A673 (cell line): ENCODE measurements around the gene TBX20.

Experiments
- CTCF ChIP-seq: fragments of 300-800, 200-600 bp; sonication (generic); conservative IDR thresholded peaks from 2 replicates; pipeline ENCODE4 v1.5.1; 2017; ENCODE audit warnings: low read depth, mild to moderate bottlenecking, antibody characterized with exemption, low read length, moderate library complexity, mixed read lengths
- EZH2 ChIP-seq: fragments of 200-600 bp; sonication (generic); IDR thresholded peaks from 2 replicates; pipeline ENCODE4 v1.6.1; 2017; ENCODE audit warnings: borderline replicate concordance, low read depth, mild to moderate bottlenecking, mixed read lengths, antibody characterized with exemption, low read length; ENCODE audit not compliant: poor library complexity, severe bottlenecking

- TF ChIP-seq CTCF, result no peak
- no peak for TF ChIP-seq EZH2
Measured at GRCh38 chr7:35248576-35249536, 5.0 kb downstream of the TBX20 start.
